SJCRH30 (cell line): ENCODE data around the gene TUBGCP3. TPM values are rescaled to one million over a fixed set of nuclear protein-coding genes. Genes with fewer than 3 reads are reported as not detected.

Experiments
- DNase-seq, 2 experiments: peaks; one replicate each; pipeline ENCODE4 v3.0.0-alpha.2; 2015 to 2020
- H3K27ac ChIP-seq: fragments of 250-450 bp; sonication (Bioruptor Pico); 2 replicates; pipeline ENCODE4 v1.5.1; 2020; ENCODE audit warnings: mild to moderate bottlenecking, moderate library complexity
- H3K27me3 ChIP-seq: fragments of 250-450 bp; sonication (Bioruptor Pico); 2 replicates; pipeline ENCODE4 v1.5.1; 2020; ENCODE audit warnings: mild to moderate bottlenecking, moderate library complexity
- H3K36me3 ChIP-seq: fragments of 250-450 bp; sonication (Bioruptor Pico); 2 replicates; pipeline ENCODE4 v1.5.1; 2020; ENCODE audit warnings: mild to moderate bottlenecking, moderate library complexity
- H3K4me1 ChIP-seq: fragments of 250-450 bp; sonication (Bioruptor Pico); 2 replicates; pipeline ENCODE4 v1.5.1; 2020; ENCODE audit warnings: mild to moderate bottlenecking, moderate library complexity
- H3K4me3 ChIP-seq: fragments of 250-450 bp; sonication (Bioruptor Pico); 2 replicates; pipeline ENCODE4 v1.5.1; 2020; ENCODE audit warnings: mild to moderate bottlenecking, moderate library complexity
- H3K9me3 ChIP-seq: fragments of 250-450 bp; sonication (Bioruptor Pico); replicated peaks from 2 replicates; pipeline ENCODE4 v1.5.1; 2020; ENCODE audit warnings: mild to moderate bottlenecking, moderate library complexity
- total RNA-seq: library from RNA; depleted of rRNA; stranded (reverse); fragments of >200 nt; shearing (Covaris generic); gene quantifications from 2 replicates; pipeline ENCODE4 v1.2.3, GENCODE V29; 2014

TUBGCP3 gene
- total RNA-seq, 1 experiment from 2014 or later = 32.9 TPM

DNA sequence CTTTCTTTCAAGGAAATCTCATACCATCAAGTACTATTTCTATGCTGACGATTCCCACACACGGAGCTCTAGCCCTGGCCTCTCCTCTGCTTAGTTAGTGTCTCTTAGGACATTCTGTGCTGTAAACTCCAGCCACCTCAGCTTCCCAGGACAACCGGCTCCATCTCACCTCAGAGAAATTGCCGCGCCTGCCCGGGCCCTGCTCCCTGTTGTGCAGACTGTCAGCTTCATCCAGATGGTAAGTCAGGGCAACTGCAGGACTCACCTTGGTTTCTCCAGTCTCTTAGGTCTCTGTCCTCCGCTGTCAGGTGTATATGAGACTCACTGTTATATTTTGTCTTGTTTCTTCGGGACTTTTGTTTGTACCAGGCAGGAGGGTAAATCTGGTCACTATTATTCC lies 113.1 kb downstream of the TUBGCP3 start:
- H3K9me3 ChIP-seq = no peaks in the 10 kb centered on the region
- no peaks in the 10 kb centered on the region for H3K36me3 ChIP-seq
- no peak overlapping the region for H3K27ac ChIP-seq
- H3K27me3 ChIP-seq = no peaks in the 10 kb centered on the region
- no peaks in the 10 kb centered on the region for H3K4me1 ChIP-seq
- H3K4me3 ChIP-seq = no peak overlapping the region
- DNase-seq = no peak

- Histone ChIP-seq H3K27ac (no peak overlapping the region), H3K4me3 (no peak overlapping the region), H3K27me3 (no peaks in the 10 kb centered on the region), H3K9me3 (no peaks in the 10 kb centered on the region), H3K36me3 (no peaks in the 10 kb centered on the region), H3K4me1 (no peaks in the 10 kb centered on the region)
- DNase-seq = no peak
Observed at GRCh38 chr13:112473818-112474217, 114.1 kb downstream of the TUBGCP3 start.

GRCh38 chr13:112469071-112469745 lies 118.7 kb downstream of the TUBGCP3 start:
- Histone ChIP-seq H3K4me3 (no peak overlapping the region), H3K9me3 (no peaks in the 10 kb centered on the region), H3K27ac (no peak overlapping the region), H3K4me1 (no peaks in the 10 kb centered on the region), H3K27me3 (no peaks in the 10 kb centered on the region), H3K36me3 (no peaks in the 10 kb centered on the region)
- DNase-seq = no peak

- H3K27ac ChIP-seq = no peak overlapping the region
- no peak for DNase-seq
- H3K4me3 ChIP-seq = no peak overlapping the region
- no peaks in the 10 kb centered on the region for H3K4me1 ChIP-seq
- H3K9me3 ChIP-seq = no peaks in the 10 kb centered on the region
- no peaks in the 10 kb centered on the region for H3K27me3 ChIP-seq
- no peaks in the 10 kb centered on the region for H3K36me3 ChIP-seq
Observed at GRCh38 chr13:112468069-112468468, 119.9 kb downstream of the TUBGCP3 start.

- H3K36me3 ChIP-seq = no peaks in the 10 kb centered on the region
- no peaks in the 10 kb centered on the region for H3K9me3 ChIP-seq
- no peak overlapping the region for H3K27ac ChIP-seq
- no peak overlapping the region for H3K4me3 ChIP-seq
- no peaks in the 10 kb centered on the region for H3K4me1 ChIP-seq
- no peaks in the 10 kb centered on the region for H3K27me3 ChIP-seq
- DNase-seq = no peak
Observed at GRCh38 chr13:112467236-112467635, 120.7 kb downstream of the TUBGCP3 start.

DNA sequence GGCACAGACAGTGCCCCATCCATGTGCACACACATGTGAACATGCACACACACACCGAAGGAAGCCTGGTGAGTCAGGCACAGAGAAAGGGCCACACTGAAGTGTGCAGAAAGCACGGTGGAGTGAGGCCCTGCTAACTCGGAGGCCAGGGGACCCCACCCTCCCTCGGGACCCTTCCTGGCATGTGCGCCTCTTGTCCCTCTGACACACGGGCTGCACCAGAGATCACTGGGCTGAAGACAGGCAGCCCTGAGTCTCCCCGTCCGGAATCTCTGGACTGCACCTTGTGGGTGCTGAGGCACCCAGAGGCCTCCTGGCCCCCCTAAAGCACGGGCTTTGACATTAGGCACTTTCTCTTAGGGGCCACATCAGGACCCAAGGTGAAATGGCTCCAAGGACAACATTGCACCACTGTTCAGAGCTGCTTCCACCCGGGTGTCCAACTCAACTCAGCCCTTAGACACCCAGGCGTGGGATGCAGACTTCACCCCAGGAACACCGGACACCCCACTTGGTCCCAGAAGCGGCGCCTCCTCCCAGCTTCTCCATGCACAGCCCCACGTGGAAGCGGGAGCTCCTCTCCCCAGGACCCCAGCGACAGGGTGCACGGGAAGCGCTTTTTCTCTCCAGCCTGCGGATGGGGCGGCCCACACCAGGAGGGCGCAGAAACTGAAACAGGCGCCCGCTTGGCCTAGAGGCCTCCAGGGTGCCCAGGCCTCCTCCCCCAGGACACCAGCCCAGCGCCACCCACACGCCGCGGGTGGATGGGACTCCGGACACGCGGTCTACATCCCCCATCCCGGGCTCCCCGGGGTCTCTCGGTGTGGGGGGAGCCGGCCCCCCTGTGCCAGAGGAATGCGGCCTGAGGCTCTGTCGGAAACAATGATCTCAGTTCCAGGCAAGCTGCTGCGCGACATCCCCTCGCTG lies 121.6 kb downstream of the TUBGCP3 start:
- H3K27me3 ChIP-seq = no peaks in the 10 kb centered on the region

GRCh38 chr13:112465251-112466131 lies 122.5 kb downstream of the TUBGCP3 start:
- Histone ChIP-seq H3K9me3 (no peaks in the 10 kb centered on the region), H3K27ac (no peak overlapping the region), H3K36me3 (no peaks in the 10 kb centered on the region), H3K4me3 (no peak overlapping the region), H3K4me1 (no peaks in the 10 kb centered on the region), H3K27me3 (no peaks in the 10 kb centered on the region)
- no peak for DNase-seq

More for the DNA sequence above, 121.6 kb downstream of the TUBGCP3 start:
- Histone ChIP-seq H3K4me3 (no peak overlapping the region), H3K27ac (no peak overlapping the region), H3K36me3 (no peaks in the 10 kb centered on the region), H3K4me1 (no peaks in the 10 kb centered on the region), H3K9me3 (no peaks in the 10 kb centered on the region)
- DNase-seq = no peak

- Histone ChIP-seq H3K36me3 (no peaks in the 10 kb centered on the region), H3K4me3 (no peak overlapping the region), H3K4me1 (no peaks in the 10 kb centered on the region), H3K27me3 (no peaks in the 10 kb centered on the region), H3K9me3 (no peaks in the 10 kb centered on the region), H3K27ac (no peak overlapping the region)
- no peak for DNase-seq
Observed at GRCh38 chr13:112464720-112465119, 123.2 kb downstream of the TUBGCP3 start.

DNA sequence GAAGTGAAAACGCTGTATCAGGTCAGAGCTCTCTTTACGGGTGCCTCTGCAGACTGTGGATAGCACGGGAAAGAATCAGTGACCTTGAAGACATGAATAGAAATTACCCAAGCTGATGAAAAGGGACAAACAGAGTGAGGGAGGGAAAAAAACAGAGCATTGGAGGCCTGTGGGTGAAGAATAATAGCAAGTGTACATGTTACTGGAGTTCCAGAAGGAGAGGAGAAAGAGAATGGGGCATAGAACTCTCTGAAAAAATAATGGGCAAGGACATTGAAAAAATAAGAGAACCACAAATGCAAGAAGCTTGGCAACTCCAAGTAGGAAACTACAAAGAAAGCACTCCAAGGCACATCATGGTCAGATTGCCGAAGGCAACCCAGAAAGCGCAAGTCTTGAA lies 125.5 kb downstream of the TUBGCP3 start:
- DNase-seq = no peak
- Histone ChIP-seq H3K36me3 (no peaks in the 10 kb centered on the region), H3K9me3 (no peaks in the 10 kb centered on the region), H3K4me1 (no peaks in the 10 kb centered on the region), H3K4me3 (no peak overlapping the region), H3K27me3 (no peaks in the 10 kb centered on the region), H3K27ac (no peak overlapping the region)

GRCh38 chr13:112457485-112457884 lies 130.5 kb downstream of the TUBGCP3 start:
- no peak overlapping the region for H3K4me3 ChIP-seq
- no peak for DNase-seq
- no peak overlapping the region for H3K27ac ChIP-seq
- H3K4me1 ChIP-seq = no peaks in the 10 kb centered on the region
- H3K36me3 ChIP-seq = no peaks in the 10 kb centered on the region
- no peaks in the 10 kb centered on the region for H3K9me3 ChIP-seq
- no peaks in the 10 kb centered on the region for H3K27me3 ChIP-seq

DNA sequence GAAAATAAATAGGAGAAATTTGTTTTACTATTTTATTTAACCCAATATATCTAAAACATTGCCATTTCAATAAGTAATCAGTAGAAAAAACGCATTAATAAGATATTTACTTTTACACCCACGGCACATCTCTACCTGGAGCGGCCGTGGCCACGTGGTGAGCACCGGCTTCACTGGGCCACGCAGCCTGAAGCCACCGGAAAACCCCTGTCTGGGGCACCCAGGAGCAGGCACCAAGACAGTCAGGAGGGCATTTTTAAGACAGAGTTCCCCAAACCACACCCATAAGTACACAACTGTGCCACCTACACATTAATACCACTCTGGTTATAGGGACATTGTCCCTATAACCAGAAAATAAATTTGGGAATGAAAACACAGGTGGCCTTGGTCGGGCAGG lies 130.9 kb downstream of the TUBGCP3 start:
- Histone ChIP-seq H3K9me3 (no peaks in the 10 kb centered on the region), H3K4me1 (no peaks in the 10 kb centered on the region), H3K27ac (no peak overlapping the region), H3K27me3 (no peaks in the 10 kb centered on the region), H3K36me3 (no peaks in the 10 kb centered on the region), H3K4me3 (no peak overlapping the region)
- DNase-seq = no peak

DNA sequence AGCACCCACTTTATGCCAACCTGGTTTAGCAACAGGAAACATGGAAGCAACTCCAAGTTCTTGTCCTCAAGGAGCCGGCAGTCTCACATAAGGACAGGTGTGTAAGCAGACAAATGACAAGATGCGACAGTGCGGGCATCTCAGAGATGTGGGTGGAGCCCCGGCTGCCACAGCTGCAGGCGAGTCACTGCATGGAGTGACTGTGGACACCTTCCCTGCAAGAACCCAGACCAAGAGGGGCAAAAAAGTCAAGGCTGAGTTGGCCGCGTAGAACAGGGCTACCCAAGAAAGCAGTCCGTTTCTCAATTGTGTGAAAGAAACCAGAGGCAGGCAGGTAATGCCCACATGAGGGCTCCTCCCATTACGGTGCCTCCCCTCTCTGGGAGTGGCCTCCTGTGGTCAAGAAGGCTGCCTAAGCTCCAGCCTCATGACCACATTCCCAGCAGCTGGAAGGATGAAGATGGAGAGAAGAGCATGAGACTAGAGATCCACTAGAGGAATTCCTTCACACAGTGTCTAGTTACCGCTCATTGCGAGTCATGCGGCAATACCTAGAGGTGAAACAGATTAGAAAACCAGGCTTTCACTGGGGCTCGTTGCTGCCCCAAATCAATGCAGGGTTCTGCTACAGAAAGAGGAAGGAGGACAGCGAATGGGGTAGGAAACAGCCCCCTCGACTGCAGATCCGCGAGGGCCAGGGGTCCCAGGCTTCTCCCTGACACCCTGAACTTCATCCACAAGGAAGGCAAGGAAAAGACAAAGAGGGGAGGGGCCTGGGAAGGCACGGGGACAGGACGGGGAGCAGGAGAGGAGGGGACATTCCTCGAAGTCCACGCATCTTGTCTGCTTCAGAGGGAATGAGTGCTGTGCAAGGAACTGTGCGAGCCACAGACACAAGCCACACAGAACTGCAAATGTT lies 131.6 kb downstream of the TUBGCP3 start:
- no peaks in the 10 kb centered on the region for H3K27me3 ChIP-seq
- H3K4me1 ChIP-seq = no peaks in the 10 kb centered on the region
- no peak for DNase-seq
- no peaks in the 10 kb centered on the region for H3K36me3 ChIP-seq
- H3K4me3 ChIP-seq = no peak overlapping the region
- H3K27ac ChIP-seq = no peak overlapping the region
- H3K9me3 ChIP-seq = no peaks in the 10 kb centered on the region

DNA sequence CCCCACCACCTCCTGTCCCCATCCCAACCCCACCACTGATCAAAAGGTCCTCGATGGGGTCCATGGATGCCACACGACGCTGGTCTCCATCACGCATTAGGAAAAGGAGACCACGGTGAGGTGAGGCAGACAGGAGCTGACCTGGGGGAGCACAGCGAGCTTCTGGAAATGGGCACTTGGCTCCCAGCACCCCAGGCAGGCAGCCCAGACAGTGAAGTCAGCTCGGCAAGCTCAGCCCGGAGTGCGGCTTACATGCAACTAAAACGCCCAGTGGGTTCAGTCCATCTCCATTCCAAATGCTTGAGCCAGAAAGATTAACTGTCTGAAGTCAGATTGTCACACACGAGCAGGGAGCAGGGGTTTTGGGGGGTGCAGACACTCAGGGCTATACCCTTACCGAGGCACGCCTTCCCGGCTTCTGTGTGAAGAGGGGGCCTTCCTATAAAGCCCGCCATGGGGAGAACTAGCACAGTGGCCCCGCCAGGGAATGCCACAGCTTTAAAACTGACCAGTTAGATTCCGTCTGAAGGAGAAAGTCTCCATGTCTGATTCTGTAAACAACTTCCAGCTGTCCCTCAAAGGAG lies 132.4 kb downstream of the TUBGCP3 start:
- Histone ChIP-seq H3K27ac (no peak overlapping the region), H3K4me3 (no peak overlapping the region), H3K27me3 (no peaks in the 10 kb centered on the region), H3K4me1 (no peaks in the 10 kb centered on the region), H3K9me3 (no peaks in the 10 kb centered on the region), H3K36me3 (no peaks in the 10 kb centered on the region)
- no peak for DNase-seq
